Transverse colon (tissue), 4 donors: ENCODE results near the gene MAST2.

Experiments
- EP300 ChIP-seq: sonication (generic); formaldehyde crosslinking; IDR thresholded peaks from one replicate; pipeline ENCODE4 v1.6.1; 2017; ENCODE audit warnings: antibody characterized with exemption, low read depth
- POLR2AphosphoS5 ChIP-seq, 3 donors: sonication (generic); formaldehyde crosslinking; IDR thresholded peaks; one replicate each; pipeline ENCODE4 v1.6.1; 2016; ENCODE audit warnings: antibody characterized with exemption in 3 of 3
- TF ChIP-seq, protein P1 (sequence below), 5 experiments: fragments of 200-600 bp in 3 of 5; fragments of 450-650 bp in 2 of 5; sonication (generic) in 3 of 5; IDR thresholded peaks; 1 replicate in 2 of 5; 2 replicates in 3 of 5; pipeline ENCODE4 v1.5.1; 2016 to 2017; ENCODE audit warnings: antibody characterized with exemption in 5 of 5, inconsistent platforms in 3 of 5, mild to moderate bottlenecking in 2 of 5, moderate library complexity in 1 of 5

DNA sequence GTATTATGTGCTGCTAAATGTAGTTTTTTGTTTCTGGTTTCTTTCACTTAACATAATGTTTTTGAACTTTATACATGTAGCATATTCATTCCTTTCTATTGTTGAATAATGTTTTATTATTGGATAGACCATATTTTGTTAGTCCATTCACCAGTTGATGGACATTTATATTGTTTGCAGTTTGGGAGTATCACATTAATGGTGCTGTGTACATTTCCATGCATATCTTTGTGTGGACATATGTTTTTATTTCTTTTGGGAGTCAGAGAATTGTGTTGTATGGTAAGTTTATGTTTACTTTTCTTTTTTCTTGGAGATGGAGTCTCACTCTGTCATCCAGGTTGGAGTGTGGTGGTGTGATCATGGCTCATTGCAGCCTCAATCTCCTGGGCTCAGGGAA is 134.6 kb downstream of the MAST2 start:
- TF ChIP-seq, protein P1, sequence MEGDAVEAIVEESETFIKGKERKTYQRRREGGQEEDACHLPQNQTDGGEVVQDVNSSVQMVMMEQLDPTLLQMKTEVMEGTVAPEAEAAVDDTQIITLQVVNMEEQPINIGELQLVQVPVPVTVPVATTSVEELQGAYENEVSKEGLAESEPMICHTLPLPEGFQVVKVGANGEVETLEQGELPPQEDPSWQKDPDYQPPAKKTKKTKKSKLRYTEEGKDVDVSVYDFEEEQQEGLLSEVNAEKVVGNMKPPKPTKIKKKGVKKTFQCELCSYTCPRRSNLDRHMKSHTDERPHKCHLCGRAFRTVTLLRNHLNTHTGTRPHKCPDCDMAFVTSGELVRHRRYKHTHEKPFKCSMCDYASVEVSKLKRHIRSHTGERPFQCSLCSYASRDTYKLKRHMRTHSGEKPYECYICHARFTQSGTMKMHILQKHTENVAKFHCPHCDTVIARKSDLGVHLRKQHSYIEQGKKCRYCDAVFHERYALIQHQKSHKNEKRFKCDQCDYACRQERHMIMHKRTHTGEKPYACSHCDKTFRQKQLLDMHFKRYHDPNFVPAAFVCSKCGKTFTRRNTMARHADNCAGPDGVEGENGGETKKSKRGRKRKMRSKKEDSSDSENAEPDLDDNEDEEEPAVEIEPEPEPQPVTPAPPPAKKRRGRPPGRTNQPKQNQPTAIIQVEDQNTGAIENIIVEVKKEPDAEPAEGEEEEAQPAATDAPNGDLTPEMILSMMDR (IDR thresholded peaks at IDR 0.05) = no peak
- TF ChIP-seq EP300 = no peak
- TF ChIP-seq POLR2AphosphoS5 (IDR thresholded peaks at IDR 0.05) = no peak
